Psoas muscle (tissue), 8 donors: ENCODE data around the gene LRRC23. TPM values are rescaled to one million over a fixed set of nuclear protein-coding genes. Genes with fewer than 3 reads are reported as not detected.

Experiments
- ATAC-seq, 4 donors: fragments of 200-7000 bp; cut with Tn5 transposase; one replicate each; pipeline ENCODE4 v1.9.1; 2020; ENCODE audit warnings: moderate library complexity in 3 of 4, mild to moderate bottlenecking in 2 of 4
- DNase-seq, 2 donors: peaks; one replicate each; pipeline ENCODE4 v3.0.0-alpha.2; 2020
- H3K27ac ChIP-seq: fragments of 200-600 bp; one replicate; pipeline ENCODE4 v1.8.0; 2022
- H3K27me3 ChIP-seq, 3 donors: fragments of 200-600 bp in 1 of 3; one replicate each; pipeline versions ENCODE4 v1.6.1 to v1.8.0; 2013 to 2022; ENCODE audit warnings: low read length in 2 of 3, mild to moderate bottlenecking in 2 of 3, moderate library complexity in 1 of 3; ENCODE audit not compliant: insufficient read depth in 3 of 3
- H3K36me3 ChIP-seq, 2 donors: fragments of 200-600 bp in 1 of 2; one replicate each; pipeline versions ENCODE4 v1.6.1 to v1.8.0; 2013 to 2022; ENCODE audit warnings: low read depth in 1 of 2, mild to moderate bottlenecking in 1 of 2, moderate library complexity in 1 of 2; ENCODE audit not compliant: insufficient read depth in 1 of 2
- H3K4me1 ChIP-seq: fragments of 200-600 bp; one replicate; pipeline ENCODE4 v1.8.0; 2022
- H3K4me3 ChIP-seq: fragments of 200-600 bp; one replicate; pipeline ENCODE4 v1.8.0; 2022; ENCODE audit warnings: mild to moderate bottlenecking
- H3K9me3 ChIP-seq: fragments of 200-600 bp; one replicate; pipeline ENCODE4 v1.8.0; 2022
- CTCF ChIP-seq: fragments of 200-600 bp; IDR thresholded peaks from one replicate; pipeline ENCODE4 v1.8.0; 2022; ENCODE audit warnings: antibody characterized with exemption
- WGBS, 3 donors: extraction: QIAGEN DNeasy Blood & Tissue Kit; methylation state at CpG; one replicate each; pipeline versions ENCODE4 v1.1.6 to v1.1.7; 2013; 5-methylcytosine and 5-hydroxymethylcytosine counted together
- intact Hi-C, 2 donors: fragments of 100-400 bp; cut with DNase I; formaldehyde crosslinking; loops; one replicate each; pipeline versions ENCODE4 v1.11.0 to v1.14.2; 2022
- polyA plus RNA-seq, 3 donors: library from polyadenylated mRNA; stranded (reverse); fragments of 200-250 nt; gene quantifications; one replicate each; pipeline ENCODE4 v1.2.3, GENCODE V29; 2013
- total RNA-seq, 4 donors: library from RNA; stranded (reverse); fragmentation: NEBNext Ultra II Directional in 2 of 4; extraction: Animal tissue kit (Norgen Biotek cat#: 25700) in 2 of 4; gene quantifications; one replicate each; pipeline versions ENCODE4 v1.2.1 to v1.2.4, GENCODE V29; 2021 to 2023
- donor health status: healthy with polysubstance abuse.
- donor health status: DM: no; HTN: no; CAD: no; lungs with moderate emphysema.
- donor health status: Bipolar disorder and iron deficiency.
- donor health status: healthy.
- donor health status: DM: yes; HTN: yes; CAD: no.
- donor health status: DM: no; HTN: no; CAD: no.
- donor health status: DM: no; HTN: no; CAD: no.
- donor health status: DM: yes; HTN: yes; CAD: no.

Gene LRRC23
- total and polyA plus RNA-seq, 7 donors: 9.5 to 29.0 (median 13.1) TPM

GRCh38 chr12:6866163-6866919, 38.3 kb upstream of the LRRC23 start:
- Histone ChIP-seq H3K27me3 (no peaks in the 10 kb centered on the region), H3K4me3 (peak overlapping the region; percentile 94), H3K9me3 (no peaks in the 10 kb centered on the region), H3K36me3 (peaks cover 7 to 77% of the 10 kb centered on the region in 2 donors), H3K27ac (peak overlapping the region; percentile 97), H3K4me1 (peaks cover 26% of the 10 kb centered on the region)
- intact Hi-C loops: loop anchor here in 1 of 2 donors (5.0 to 10.0 kb wide), 2 partner anchors 71 to 248 kb away; no protein-coding TSS in a partner anchor
- whole genome bisulfite sequencing, 3 donors: 71 to 73% (median 72%) methylated on average over 18 to 19 of the region's 19 CpGs
- ATAC-seq: no peak
- no peak for DNase-seq
- no peak for TF ChIP-seq CTCF

- no peaks in the 10 kb centered on the region for H3K27me3 ChIP-seq
- no peak for DNase-seq
- peaks cover 7 to 74% of the 10 kb centered on the region in 2 donors for H3K36me3 ChIP-seq
- H3K27ac ChIP-seq: peak overlapping the region; percentile 97
- no peak for TF ChIP-seq CTCF
- peaks cover 32% of the 10 kb centered on the region for H3K4me1 ChIP-seq
- WGBS, 3 donors: 1 to 3% (median 2%) methylated on average over 27 to 33 of the region's 33 CpGs
- peak overlapping the region; percentile 94 for H3K4me3 ChIP-seq
- peak; percentile 4 to 35 (median 12) for ATAC-seq
- no peaks in the 10 kb centered on the region for H3K9me3 ChIP-seq
- intact Hi-C loops: loop anchor here in 1 of 2 donors (5.0 to 10.0 kb wide), 2 partner anchors 70 to 248 kb away; no protein-coding TSS in a partner anchor
Measured at GRCh38 chr12:6866920-6867412, 37.7 kb upstream of the LRRC23 start.

DNA sequence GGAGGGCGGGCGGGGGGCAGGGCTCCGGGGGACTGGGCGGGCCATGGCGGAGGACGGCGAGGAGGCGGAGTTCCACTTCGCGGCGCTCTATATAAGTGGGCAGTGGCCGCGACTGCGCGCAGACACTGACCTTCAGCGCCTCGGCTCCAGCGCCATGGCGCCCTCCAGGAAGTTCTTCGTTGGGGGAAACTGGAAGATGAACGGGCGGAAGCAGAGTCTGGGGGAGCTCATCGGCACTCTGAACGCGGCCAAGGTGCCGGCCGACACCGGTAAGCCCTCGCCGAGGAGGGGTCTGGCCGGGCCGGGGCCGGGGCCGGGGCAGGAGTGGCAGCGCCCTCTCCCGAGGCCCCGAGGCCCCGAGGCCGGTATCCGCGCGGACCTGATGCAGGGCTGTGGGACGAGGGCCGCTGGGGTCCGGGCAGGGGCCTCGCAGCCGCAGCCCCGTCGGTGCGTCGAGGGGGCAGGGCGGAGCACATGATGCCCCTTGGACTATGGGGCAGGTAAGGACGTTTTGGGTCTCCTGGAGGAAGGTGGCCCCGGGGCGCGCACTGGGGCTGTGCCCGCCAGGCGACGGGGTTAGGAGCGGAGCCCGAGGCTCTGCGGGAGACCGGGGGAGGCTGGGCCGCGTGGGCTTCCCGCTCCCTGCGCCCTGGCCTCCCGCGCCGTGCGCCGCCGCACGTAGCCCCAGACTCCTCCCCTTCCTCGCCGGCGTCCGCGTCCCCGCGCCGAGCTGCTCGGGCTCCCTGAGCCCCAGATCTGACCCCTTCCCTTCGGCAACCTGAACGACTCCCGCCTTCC, 37.0 kb upstream of the LRRC23 start, which contains the start of gene TPI1:
Gene TPI1 (plus strand): TSS at position 119 of the 798 bp plus-strand sequence. CDS start 36 bp downstream, at position 155.
- Histone ChIP-seq H3K27ac (peak within 1 kb of the TSS; percentile 97), H3K4me3 (peak within 1 kb of the TSS; percentile 94), H3K36me3 (peaks cover 7 to 68% of the 10 kb centered on the region in 2 donors), H3K4me1 (peaks cover 35% of the 10 kb centered on the region), H3K27me3 (no peaks in the 10 kb centered on the region), H3K9me3 (no peaks in the 10 kb centered on the region)
- 0 to 1% (median 0%) methylated on average over 40 to 86 of the region's 86 CpGs for whole genome bisulfite sequencing, 3 donors
- ATAC-seq (peak; percentile 84 to 88 (median 86)), DNase-seq (peak; percentile 87 to 94)
- TF ChIP-seq CTCF: no peak
- intact Hi-C loops: loop anchor here in 1 of 2 donors (5.0 to 10.0 kb wide), 2 partner anchors 70 to 247 kb away; no protein-coding TSS in a partner anchor

DNA sequence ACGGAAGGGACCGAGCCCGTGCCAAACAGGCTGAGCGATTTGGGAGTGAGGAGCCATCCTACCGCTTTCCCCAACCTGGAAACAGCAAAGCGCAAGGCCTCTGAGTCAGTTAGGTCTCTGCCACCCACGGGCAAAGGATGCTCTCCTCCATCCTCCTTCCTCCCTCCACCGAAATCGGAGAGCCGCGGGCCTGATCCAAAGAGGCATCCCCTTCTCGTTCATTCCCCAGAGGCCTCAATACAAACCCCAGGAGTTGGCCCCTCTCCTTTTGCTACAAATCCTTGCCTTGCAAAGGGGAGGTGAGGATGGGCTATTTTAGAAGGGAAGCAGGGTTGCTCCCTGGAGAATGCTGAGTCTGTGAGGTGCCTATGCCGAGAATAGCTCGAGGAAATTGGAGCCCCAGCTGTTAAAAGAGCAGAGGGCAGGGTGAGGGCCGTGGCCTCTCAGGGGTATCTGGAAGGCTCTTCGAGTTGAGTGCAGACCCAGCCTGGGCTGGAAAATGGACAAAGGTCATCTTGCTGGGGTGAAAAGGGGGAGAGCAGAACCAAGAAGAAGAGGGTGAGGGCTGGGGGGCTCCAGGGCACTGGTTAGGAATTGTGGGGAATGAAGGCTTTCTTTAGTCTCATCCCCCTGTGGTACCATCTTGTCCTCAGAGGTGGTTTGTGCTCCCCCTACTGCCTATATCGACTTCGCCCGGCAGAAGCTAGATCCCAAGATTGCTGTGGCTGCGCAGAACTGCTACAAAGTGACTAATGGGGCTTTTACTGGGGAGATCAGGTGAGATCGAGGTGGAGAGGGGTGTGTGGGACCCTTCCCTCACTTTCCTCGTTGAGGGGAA, 36.2 kb upstream of the LRRC23 start:
- intact Hi-C loops: loop anchor here in 1 of 2 donors (5.0 to 10.0 kb wide), 2 partner anchors 69 to 246 kb away; no protein-coding TSS in a partner anchor
- peak overlapping the region; percentile 94 for H3K4me3 ChIP-seq
- DNase-seq (no peak), ATAC-seq (peak in 3 of 4 donors; percentile 12 to 23 (median 13))
- no peaks in the 10 kb centered on the region for H3K27me3 ChIP-seq
- no peaks in the 10 kb centered on the region for H3K9me3 ChIP-seq
- H3K4me1 ChIP-seq: peaks cover 35% of the 10 kb centered on the region
- no peak for TF ChIP-seq CTCF
- H3K27ac ChIP-seq: peak overlapping the region; percentile 97
- WGBS, 3 donors: 8 to 11% (median 9%) methylated on average over 22 of the region's 22 CpGs
- peaks cover 6 to 59% of the 10 kb centered on the region in 2 donors for H3K36me3 ChIP-seq
